K562 (cell line): ENCODE results near the gene OSBPL7. TPM values are rescaled to one million over a fixed set of nuclear protein-coding genes. Genes with fewer than 3 reads are reported as not detected.

Experiments
- CAMTA2 ChIP-seq: fragments of 250-450 bp; sonication (Bioruptor Pico); conservative IDR thresholded peaks from 2 replicates; pipeline ENCODE4 v1.5.1; 2022
- CREM ChIP-seq: IDR thresholded peaks from 2 replicates; pipeline ENCODE4 v1.6.1; 2014; ENCODE audit warnings: antibody characterized with exemption, low read depth
- MCM2 ChIP-seq: fragments of 450-650 bp; IDR thresholded peaks from 2 replicates; pipeline ENCODE4 v1.6.1; 2017; ENCODE audit warnings: low read depth, mild to moderate bottlenecking
- ZNF311 ChIP-seq: fragments of 250-450 bp; sonication (Bioruptor Pico); IDR thresholded peaks from 2 replicates; pipeline ENCODE4 v1.4.0; 2020; ENCODE audit warnings: mild to moderate bottlenecking, moderate library complexity
- ZNF316 ChIP-seq: fragments of 450-650 bp; IDR thresholded peaks from 2 replicates; pipeline ENCODE4 v1.6.1; 2016
- ZSCAN29 ChIP-seq: fragments of 450-650 bp; IDR thresholded peaks from 2 replicates; pipeline ENCODE4 v1.6.1; 2017
- polyA plus RNA-seq, 8 experiments: library from polyadenylated mRNA; depleted of rRNA in 4 of 8; stranded (reverse) in 5 of 8; unstranded in 3 of 8; fragments of >200 nt; fragmentation: Nextera tagmentation in 2 of 8; fragmentation: Illumina TruSeq in 1 of 8; extraction: Ambion mirVana in 2 of 8; extraction: Trizol in 1 of 8; gene quantifications; 2 replicates each; pipeline versions ENCODE4 v1.2.1 to v1.2.3, GENCODE V29; 2011 to 2014; ENCODE audit warnings: inconsistent platforms in 1 of 8, missing spikeins in 1 of 8
- total RNA-seq, 7 experiments: library from RNA; depleted of rRNA in 6 of 7; stranded (reverse); fragments of >200 nt in 6 of 7; fragmentation: Illumina TruSeq in 2 of 7; extraction: Trizol in 2 of 7; gene quantifications; 2 replicates each; pipeline versions ENCODE4 v1.2.1 to v1.2.3, GENCODE V29; 2011 to 2021; ENCODE audit warnings: low replicate concordance in 1 of 7
- TF ChIP-seq, protein P1 (sequence below): sonication (generic); formaldehyde crosslinking; IDR thresholded peaks from 2 replicates; pipeline ENCODE4 v1.8.0; 2022; ENCODE audit warnings: mild to moderate bottlenecking, missing genetic modification reagents
- TF ChIP-seq, protein P2 (sequence below), 2 experiments: IDR thresholded peaks in 1 of 2; conservative IDR thresholded peaks in 1 of 2; 2 replicates each; pipeline ENCODE4 v1.6.1; 2016; ENCODE audit warnings: low read depth in 2 of 2, mild to moderate bottlenecking in 1 of 2, missing compliant biosample characterization in 1 of 2, missing genetic modification characterization in 1 of 2, moderate library complexity in 1 of 2

OSBPL7 gene
- total and polyA plus RNA-seq, 9 of the 15 experiments (the other 6 are each of a cell fraction or from before 2014, with no cell fraction given), result 0.32 to 11.9 (median 5.8) TPM

DNA sequence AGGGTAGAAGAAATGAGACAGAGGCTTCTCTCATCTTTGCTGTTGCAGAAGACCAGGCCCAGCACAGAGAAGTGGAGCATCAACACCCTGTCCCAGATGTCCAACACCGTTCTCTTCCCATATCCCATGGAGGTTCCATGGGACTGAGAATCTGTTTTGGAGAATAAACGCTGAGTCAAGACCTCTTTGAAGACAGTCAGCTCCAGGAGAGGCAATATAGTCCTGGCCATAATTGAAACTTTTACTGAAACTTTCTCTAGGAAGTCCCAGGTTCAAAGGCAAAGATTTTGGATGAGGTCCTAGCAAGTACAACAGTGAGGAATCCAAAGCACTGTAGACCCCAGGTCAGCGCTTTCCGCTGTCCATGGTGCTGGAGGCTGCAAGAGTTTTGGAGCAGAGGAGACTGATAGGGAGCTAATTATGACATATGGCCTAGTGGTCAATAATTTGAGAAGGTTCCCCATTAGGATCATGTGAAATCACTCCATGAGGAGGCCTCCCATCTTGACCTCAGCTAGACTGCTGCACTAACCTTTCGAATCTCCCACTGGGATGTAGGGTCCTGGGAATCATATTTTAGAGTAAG, 36.0 kb downstream of the OSBPL7 start (continued):
- TF ChIP-seq, protein P1, sequence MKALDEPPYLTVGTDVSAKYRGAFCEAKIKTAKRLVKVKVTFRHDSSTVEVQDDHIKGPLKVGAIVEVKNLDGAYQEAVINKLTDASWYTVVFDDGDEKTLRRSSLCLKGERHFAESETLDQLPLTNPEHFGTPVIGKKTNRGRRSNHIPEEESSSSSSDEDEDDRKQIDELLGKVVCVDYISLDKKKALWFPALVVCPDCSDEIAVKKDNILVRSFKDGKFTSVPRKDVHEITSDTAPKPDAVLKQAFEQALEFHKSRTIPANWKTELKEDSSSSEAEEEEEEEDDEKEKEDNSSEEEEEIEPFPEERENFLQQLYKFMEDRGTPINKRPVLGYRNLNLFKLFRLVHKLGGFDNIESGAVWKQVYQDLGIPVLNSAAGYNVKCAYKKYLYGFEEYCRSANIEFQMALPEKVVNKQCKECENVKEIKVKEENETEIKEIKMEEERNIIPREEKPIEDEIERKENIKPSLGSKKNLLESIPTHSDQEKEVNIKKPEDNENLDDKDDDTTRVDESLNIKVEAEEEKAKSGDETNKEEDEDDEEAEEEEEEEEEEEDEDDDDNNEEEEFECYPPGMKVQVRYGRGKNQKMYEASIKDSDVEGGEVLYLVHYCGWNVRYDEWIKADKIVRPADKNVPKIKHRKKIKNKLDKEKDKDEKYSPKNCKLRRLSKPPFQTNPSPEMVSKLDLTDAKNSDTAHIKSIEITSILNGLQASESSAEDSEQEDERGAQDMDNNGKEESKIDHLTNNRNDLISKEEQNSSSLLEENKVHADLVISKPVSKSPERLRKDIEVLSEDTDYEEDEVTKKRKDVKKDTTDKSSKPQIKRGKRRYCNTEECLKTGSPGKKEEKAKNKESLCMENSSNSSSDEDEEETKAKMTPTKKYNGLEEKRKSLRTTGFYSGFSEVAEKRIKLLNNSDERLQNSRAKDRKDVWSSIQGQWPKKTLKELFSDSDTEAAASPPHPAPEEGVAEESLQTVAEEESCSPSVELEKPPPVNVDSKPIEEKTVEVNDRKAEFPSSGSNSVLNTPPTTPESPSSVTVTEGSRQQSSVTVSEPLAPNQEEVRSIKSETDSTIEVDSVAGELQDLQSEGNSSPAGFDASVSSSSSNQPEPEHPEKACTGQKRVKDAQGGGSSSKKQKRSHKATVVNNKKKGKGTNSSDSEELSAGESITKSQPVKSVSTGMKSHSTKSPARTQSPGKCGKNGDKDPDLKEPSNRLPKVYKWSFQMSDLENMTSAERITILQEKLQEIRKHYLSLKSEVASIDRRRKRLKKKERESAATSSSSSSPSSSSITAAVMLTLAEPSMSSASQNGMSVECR (CRISPR knock-in tag), result peak; percentile 48; the same call in 1 of the 2 replicates
- TF ChIP-seq, protein P2, sequence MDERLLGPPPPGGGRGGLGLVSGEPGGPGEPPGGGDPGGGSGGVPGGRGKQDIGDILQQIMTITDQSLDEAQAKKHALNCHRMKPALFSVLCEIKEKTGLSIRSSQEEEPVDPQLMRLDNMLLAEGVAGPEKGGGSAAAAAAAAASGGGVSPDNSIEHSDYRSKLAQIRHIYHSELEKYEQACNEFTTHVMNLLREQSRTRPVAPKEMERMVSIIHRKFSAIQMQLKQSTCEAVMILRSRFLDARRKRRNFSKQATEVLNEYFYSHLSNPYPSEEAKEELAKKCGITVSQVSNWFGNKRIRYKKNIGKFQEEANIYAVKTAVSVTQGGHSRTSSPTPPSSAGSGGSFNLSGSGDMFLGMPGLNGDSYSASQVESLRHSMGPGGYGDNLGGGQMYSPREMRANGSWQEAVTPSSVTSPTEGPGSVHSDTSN (CRISPR knock-in tag; IDR thresholded peaks at IDR 0.05; ENCODE audit: low read depth), result no peak
- TF ChIP-seq, protein P2 (tag; conservative IDR thresholded peaks at IDR 0.05; ENCODE audit: low read depth), result peak; percentile 67
- TF ChIP-seq ZNF311 (CRISPR knock-in tag) (no peak), ZNF316 (0 out of 2 replicates have a peak, but pooled peaks have one; percentile 27), MCM2 (no peak), ZSCAN29 (no peak), CAMTA2 (CRISPR knock-in tag) (no peak), CREM (no peak)
- TF ChIP-seq, all 486 proteins: peak for 29
